ENCODE results near the gene STAC3.

STAC3 gene

DNA sequence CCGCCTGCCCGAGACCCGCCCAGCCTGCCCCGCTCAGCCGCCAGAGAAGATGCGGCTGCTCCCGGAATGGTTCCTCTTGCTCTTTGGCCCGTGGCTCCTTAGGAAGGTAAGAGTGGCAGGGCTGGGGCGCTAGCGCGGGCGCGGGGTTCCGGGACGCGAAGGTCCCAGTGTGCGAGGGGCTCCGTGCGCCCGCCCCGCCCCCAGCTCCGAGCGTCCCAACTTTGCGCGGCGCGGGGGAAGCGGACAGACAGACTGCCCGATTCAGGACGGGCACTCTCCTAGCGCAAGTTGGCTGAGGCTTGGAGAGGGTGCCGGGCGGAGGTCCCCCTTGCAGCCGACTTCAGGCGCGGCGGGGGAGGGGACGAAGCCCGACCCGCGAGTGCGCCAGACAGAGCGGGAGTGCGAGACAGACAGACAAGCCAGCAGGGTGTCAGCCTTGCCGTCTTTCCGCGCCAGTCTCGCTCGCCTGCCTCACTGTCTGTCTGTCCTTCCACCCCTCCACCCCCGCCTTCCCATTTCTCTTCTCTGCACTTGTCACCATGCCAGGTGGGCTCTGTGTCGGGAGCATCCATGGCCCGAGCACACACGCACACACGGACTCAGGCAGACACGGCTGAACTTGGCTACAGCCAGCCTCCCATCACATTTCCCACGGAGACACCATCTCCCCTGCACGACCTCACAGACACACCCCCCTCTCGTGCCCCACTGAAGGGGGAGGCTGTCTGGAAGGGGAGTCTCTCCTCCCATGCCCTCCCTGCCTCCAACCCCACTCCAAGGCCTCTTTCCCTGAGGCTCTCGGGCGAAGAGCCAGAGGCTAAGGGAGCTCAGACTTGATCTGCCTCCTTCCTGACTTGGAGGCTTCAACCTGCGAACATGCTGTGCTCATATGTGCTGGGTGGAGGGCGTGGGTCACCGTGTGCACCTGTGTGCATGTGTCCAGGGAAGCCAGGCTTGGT is 33.8 kb downstream of the STAC3 start:
- no peak for DNase-seq (ENCODE audit: low read depth)
- H3K4me3 ChIP-seq (ENCODE audit: control insufficient read depth, low read depth, low read length) = peak overlapping the region; percentile 50
- TF ChIP-seq CTCF (IDR thresholded peaks at IDR 0.05; ENCODE audit: control insufficient read depth, insufficient read depth, low read depth, low read length, missing control alignments) = no peak

- no peak for DNase-seq (ENCODE audit: low read depth)
- H3K4me3 ChIP-seq (ENCODE audit: control insufficient read depth, low read depth, low read length) = peak within 1 kb of the TSS; percentile 50
- no peak for TF ChIP-seq CTCF (IDR thresholded peaks at IDR 0.05; ENCODE audit: control insufficient read depth, insufficient read depth, low read depth, low read length, missing control alignments)
Measured at GRCh38 chr12:57216014-57216911, 34.7 kb downstream of the STAC3 start, which contains the start of gene NXPH4. Gene NXPH4 (plus strand): TSS chr12:57216794. CDS start chr12:57216970, 176 bp downstream.

GRCh38 chr12:57215668-57216013 is 35.3 kb downstream of the STAC3 start:
- DNase-seq (ENCODE audit: low read depth) = no peak
- no peak for TF ChIP-seq CTCF (IDR thresholded peaks at IDR 0.05; ENCODE audit: control insufficient read depth, insufficient read depth, low read depth, low read length, missing control alignments)
- peak overlapping the region; percentile 23 for H3K4me3 ChIP-seq (ENCODE audit: control insufficient read depth, low read depth, low read length)

DNA sequence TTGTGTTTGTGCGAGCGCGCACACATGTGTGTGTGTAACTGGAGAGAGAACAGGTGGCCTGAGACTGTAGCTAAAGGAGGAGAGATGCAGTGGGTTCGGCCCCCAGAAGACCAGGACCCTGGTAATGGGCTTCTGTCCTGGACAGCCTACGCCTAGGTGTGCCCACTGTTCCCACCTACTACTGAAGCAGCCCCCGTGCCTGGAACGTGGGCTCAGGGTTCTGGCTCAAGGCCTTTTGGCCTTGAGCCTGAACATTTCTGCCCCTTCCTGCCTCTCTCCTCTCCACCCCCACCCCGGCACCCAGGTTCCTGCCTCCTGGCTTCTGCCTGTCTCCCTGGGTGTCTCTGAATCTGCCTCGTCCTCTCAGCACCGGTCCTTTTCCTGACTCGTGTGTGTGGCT is 35.9 kb downstream of the STAC3 start:
- H3K4me3 ChIP-seq (ENCODE audit: control insufficient read depth, low read depth, low read length) = no peak overlapping the region
- no peak for DNase-seq (ENCODE audit: low read depth)
- TF ChIP-seq CTCF (IDR thresholded peaks at IDR 0.05; ENCODE audit: control insufficient read depth, insufficient read depth, low read depth, low read length, missing control alignments) = no peak

GRCh38 chr12:57214398-57214781 is 36.6 kb downstream of the STAC3 start:
- DNase-seq (ENCODE audit: low read depth) = no peak
- peak; percentile 75 for TF ChIP-seq CTCF (IDR thresholded peaks at IDR 0.05; ENCODE audit: control insufficient read depth, insufficient read depth, low read depth, low read length, missing control alignments)
- H3K4me3 ChIP-seq (ENCODE audit: control insufficient read depth, low read depth, low read length) = no peak overlapping the region

GRCh38 chr12:57213763-57214397 is 37.1 kb downstream of the STAC3 start:
- TF ChIP-seq CTCF (IDR thresholded peaks at IDR 0.05; ENCODE audit: control insufficient read depth, insufficient read depth, low read depth, low read length, missing control alignments) = no peak
- no peak overlapping the region for H3K4me3 ChIP-seq (ENCODE audit: control insufficient read depth, low read depth, low read length)
- DNase-seq (ENCODE audit: low read depth) = no peak
